Activated naive CD4-positive, alpha-beta T cell treated with anti-CD3 and anti-CD28 coated beads for 36 hours (primary cell): ENCODE data around the gene STIL. TPM values are rescaled to one million over a fixed set of nuclear protein-coding genes. Genes with fewer than 3 reads are reported as not detected.

Source experiments
- CTCF ChIA-PET: fragments of 350-600 bp; sonication (Branson Sonifier 250); formaldehyde crosslinking; loops from one replicate; lab custom pipeline; 2021; ENCODE audit warnings: antibody characterized with exemption; lab: Charles Lee
- DNase-seq: peaks from one replicate; pipeline ENCODE4 v3.0.0-alpha.2; 2020
- H3K27ac Mint-ChIP-seq: one replicate; pipeline ENCODE4 v1.8.0; 2021; ENCODE audit warnings: mild to moderate bottlenecking, mixed read lengths
- H3K27me3 Mint-ChIP-seq: one replicate; pipeline ENCODE4 v1.8.0; 2021; ENCODE audit warnings: low read depth, mixed read lengths
- H3K36me3 Mint-ChIP-seq: one replicate; pipeline ENCODE4 v1.8.0; 2021; ENCODE audit warnings: low read depth, mixed read lengths
- H3K4me1 Mint-ChIP-seq: one replicate; pipeline ENCODE4 v1.8.0; 2021; ENCODE audit warnings: low read depth, mixed read lengths
- H3K4me3 Mint-ChIP-seq: one replicate; pipeline ENCODE4 v1.8.0; 2021; ENCODE audit warnings: mild to moderate bottlenecking, moderate library complexity, mixed read lengths
- H3K9me3 Mint-ChIP-seq: one replicate; pipeline ENCODE4 v1.8.0; 2021; ENCODE audit warnings: mixed read lengths
- intact Hi-C: fragments of 100-400 bp; cut with micrococcal nuclease; formaldehyde crosslinking; loops from one replicate; pipeline ENCODE4 v1.15.1; 2023
- total RNA-seq, 2 experiments: library from RNA; stranded (reverse); gene quantifications; one replicate each; pipeline ENCODE4 v1.2.3, GENCODE V29; 2021

The STIL gene
- total RNA-seq, 2 experiments from 2014 or later, result 41.4 to 43.5 TPM

- Mint-ChIP-seq H3K27ac (no peak overlapping the region), H3K9me3 (no peaks in the 10 kb centered on the region), H3K36me3 (no peaks in the 10 kb centered on the region), H3K27me3 (peaks cover 80% of the 10 kb centered on the region), H3K4me3 (peak overlapping the region; percentile 73), H3K4me1 (peaks cover 22% of the 10 kb centered on the region)
- DNase-seq, result peak; percentile 41
- CTCF ChIA-PET, result interaction anchor here (1.2 kb wide), 1 partner anchor 53 kb away, joined by 4 read pairs; no protein-coding TSS in a partner anchor
- intact Hi-C loops, result loop anchor here (5.0 kb wide), 1 partner anchor 206 kb away; the partner anchor contains the start of gene FOXD2
These were observed 82.4 kb downstream of the STIL start for GRCh38 chr1:47231301-47232186.

GRCh38 chr1:47230692-47231300 lies 83.2 kb downstream of the STIL start:
- Mint-ChIP-seq H3K27me3 (peaks cover 85% of the 10 kb centered on the region), H3K27ac (no peak overlapping the region), H3K36me3 (no peaks in the 10 kb centered on the region), H3K9me3 (no peaks in the 10 kb centered on the region), H3K4me1 (peaks cover 25% of the 10 kb centered on the region), H3K4me3 (no peak overlapping the region)
- intact Hi-C loops, result loop anchor here (5.0 kb wide), 1 partner anchor 207 kb away; the partner anchor contains the start of gene FOXD2
- DNase-seq, result no peak
- CTCF ChIA-PET, result no interaction called here

- Mint-ChIP-seq H3K36me3 (no peaks in the 10 kb centered on the region), H3K4me3 (no peak overlapping the region), H3K27ac (no peak overlapping the region), H3K9me3 (no peaks in the 10 kb centered on the region), H3K27me3 (peaks cover 81% of the 10 kb centered on the region), H3K4me1 (peaks cover 27% of the 10 kb centered on the region)
- intact Hi-C loops, result loop anchor here (5.0 kb wide), 1 partner anchor 207 kb away; the partner anchor contains the start of gene FOXD2
- CTCF ChIA-PET, result interaction anchor here (0.6 kb wide), 1 partner anchor 109 kb away, joined by 3 read pairs; no protein-coding TSS in a partner anchor
- no peak for DNase-seq
These were observed 83.9 kb downstream of the STIL start for GRCh38 chr1:47229886-47230691.

GRCh38 chr1:47229031-47229885 lies 84.7 kb downstream of the STIL start:
- Mint-ChIP-seq H3K4me1 (peaks cover 27% of the 10 kb centered on the region), H3K27ac (no peak overlapping the region), H3K27me3 (peaks cover 76% of the 10 kb centered on the region), H3K36me3 (no peaks in the 10 kb centered on the region), H3K4me3 (no peak overlapping the region), H3K9me3 (no peaks in the 10 kb centered on the region)
- intact Hi-C loops, result no loop called here
- CTCF ChIA-PET, result interaction anchor here (0.6 kb wide), 1 partner anchor 109 kb away, joined by 3 read pairs; no protein-coding TSS in a partner anchor
- no peak for DNase-seq

- H3K36me3 Mint-ChIP-seq, result no peaks in the 10 kb centered on the region
- CTCF ChIA-PET, result no interaction called here
- H3K27ac Mint-ChIP-seq, result no peak overlapping the region
- H3K4me1 Mint-ChIP-seq, result peaks cover 27% of the 10 kb centered on the region
- H3K4me3 Mint-ChIP-seq, result no peak overlapping the region
- H3K9me3 Mint-ChIP-seq, result no peaks in the 10 kb centered on the region
- DNase-seq, result no peak
- peaks cover 70% of the 10 kb centered on the region for H3K27me3 Mint-ChIP-seq
- intact Hi-C loops, result no loop called here
These were observed 85.3 kb downstream of the STIL start for GRCh38 chr1:47228644-47229030.

GRCh38 chr1:47227341-47228232 lies 86.4 kb downstream of the STIL start:
- Mint-ChIP-seq H3K4me3 (no peak overlapping the region), H3K4me1 (peaks cover 27% of the 10 kb centered on the region), H3K27me3 (peaks cover 60% of the 10 kb centered on the region), H3K9me3 (no peaks in the 10 kb centered on the region), H3K27ac (peak overlapping the region; percentile 25), H3K36me3 (no peaks in the 10 kb centered on the region)
- CTCF ChIA-PET, result interaction anchor here (1.2 to 1.7 kb wide), 3 partner anchors 34 to 48 kb away, joined by 3 to 8 read pairs (median 6); no protein-coding TSS in a partner anchor
- intact Hi-C loops, result no loop called here
- no peak for DNase-seq

- no peaks in the 10 kb centered on the region for H3K36me3 Mint-ChIP-seq
- CTCF ChIA-PET, result interaction anchor here (1.2 to 1.7 kb wide), 3 partner anchors 33 to 48 kb away, joined by 3 to 8 read pairs (median 6); no protein-coding TSS in a partner anchor
These were observed 87.1 kb downstream of the STIL start for GRCh38 chr1:47226839-47227215.

GRCh38 chr1:47226121-47226838 lies 87.7 kb downstream of the STIL start:
- Mint-ChIP-seq H3K4me1 (peaks cover 17% of the 10 kb centered on the region), H3K27ac (no peak overlapping the region), H3K27me3 (peaks cover 49% of the 10 kb centered on the region), H3K4me3 (peak overlapping the region; percentile 3), H3K36me3 (no peaks in the 10 kb centered on the region), H3K9me3 (no peaks in the 10 kb centered on the region)
- CTCF ChIA-PET, result interaction anchor here (1.2 to 1.7 kb wide), 2 partner anchors 33 to 47 kb away, joined by 3 to 8 read pairs; no protein-coding TSS in a partner anchor
- intact Hi-C loops, result no loop called here
- DNase-seq, result no peak

More at GRCh38 chr1:47226839-47227215, 87.1 kb downstream of the STIL start:
- Mint-ChIP-seq H3K4me3 (no peak overlapping the region), H3K4me1 (peaks cover 23% of the 10 kb centered on the region), H3K9me3 (no peaks in the 10 kb centered on the region), H3K27me3 (peaks cover 55% of the 10 kb centered on the region), H3K27ac (no peak overlapping the region)
- intact Hi-C loops, result no loop called here
- DNase-seq, result no peak

- CTCF ChIA-PET, result no interaction called here
- Mint-ChIP-seq H3K9me3 (no peaks in the 10 kb centered on the region), H3K4me1 (peaks cover 16% of the 10 kb centered on the region), H3K36me3 (no peaks in the 10 kb centered on the region), H3K4me3 (no peak overlapping the region), H3K27me3 (peaks cover 43% of the 10 kb centered on the region), H3K27ac (no peak overlapping the region)
- intact Hi-C loops, result no loop called here
- DNase-seq, result no peak
These were observed 88.4 kb downstream of the STIL start for GRCh38 chr1:47225430-47226100.
